ENCODE measurements around the gene TMEM255A.

The TMEM255A gene

GRCh38 chrX:120335289-120335688, 24.0 kb upstream of the TMEM255A start:
- Histone ChIP-seq H3K9ac (ENCODE audit: low read length) (no peak overlapping the region), H4K20me1 (ENCODE audit: low read depth, low read length) (no peaks in the 10 kb centered on the region), H3K4me2 (ENCODE audit: low read depth, low read length, poor library complexity, severe bottlenecking) (no peak overlapping the region), H3K9me2 (replicated peaks; ENCODE audit: insufficient read depth, low read length) (no peaks in the 10 kb centered on the region), H3K4me3 (ENCODE audit: insufficient read depth, low read length, poor library complexity, severe bottlenecking) (no peak overlapping the region), H2AFZ (ENCODE audit: low read depth, low read length, severe bottlenecking) (no peak overlapping the region), H3K79me2 (ENCODE audit: insufficient read depth, low read length) (no peaks in the 10 kb centered on the region), H3K27ac (ENCODE audit: low read depth, low read length) (no peak overlapping the region), H3K9me3 (ENCODE audit: insufficient read depth, low read length) (no peaks in the 10 kb centered on the region), H3K36me3 (ENCODE audit: low read length) (no peaks in the 10 kb centered on the region), H3K27me3 (ENCODE audit: low read length) (no peaks in the 10 kb centered on the region), H3F3A (ENCODE audit: insufficient read depth) (no peaks in the 10 kb centered on the region)
- TF ChIP-seq EZH2phosphoT487 (conservative IDR thresholded peaks at IDR 0.05; ENCODE audit: low read length), result no peak
- TF ChIP-seq CTCF (IDR thresholded peaks at IDR 0.05; ENCODE audit: insufficient read depth, low read length, poor library complexity, severe bottlenecking), result no peak

- H4K20me1 ChIP-seq (ENCODE audit: low read depth, low read length), result no peaks in the 10 kb centered on the region
- no peaks in the 10 kb centered on the region for H3K36me3 ChIP-seq (ENCODE audit: low read length)
- no peaks in the 10 kb centered on the region for H3K9me2 ChIP-seq (replicated peaks; ENCODE audit: insufficient read depth, low read length)
- H3K9me3 ChIP-seq (ENCODE audit: insufficient read depth, low read length), result no peaks in the 10 kb centered on the region
- H3K4me2 ChIP-seq (ENCODE audit: low read depth, low read length, poor library complexity, severe bottlenecking), result no peak overlapping the region
- no peaks in the 10 kb centered on the region for H3F3A ChIP-seq (ENCODE audit: insufficient read depth)
- TF ChIP-seq CTCF (IDR thresholded peaks at IDR 0.05; ENCODE audit: insufficient read depth, low read length, poor library complexity, severe bottlenecking) (no peak), EZH2phosphoT487 (conservative IDR thresholded peaks at IDR 0.05; ENCODE audit: low read length) (no peak)
- H3K9ac ChIP-seq (ENCODE audit: low read length), result no peak overlapping the region
- H3K27me3 ChIP-seq (ENCODE audit: low read length), result no peaks in the 10 kb centered on the region
- H3K4me3 ChIP-seq (ENCODE audit: insufficient read depth, low read length, poor library complexity, severe bottlenecking), result no peak overlapping the region
- no peaks in the 10 kb centered on the region for H3K79me2 ChIP-seq (ENCODE audit: insufficient read depth, low read length)
- no peak overlapping the region for H2AFZ ChIP-seq (ENCODE audit: low read depth, low read length, severe bottlenecking)
- H3K27ac ChIP-seq (ENCODE audit: low read depth, low read length), result no peak overlapping the region
Observed at GRCh38 chrX:120334603-120335002, 23.3 kb upstream of the TMEM255A start.

GRCh38 chrX:120334151-120334550, 22.9 kb upstream of the TMEM255A start:
- H3K9me2 ChIP-seq (replicated peaks; ENCODE audit: insufficient read depth, low read length), result no peaks in the 10 kb centered on the region
- H3K27ac ChIP-seq (ENCODE audit: low read depth, low read length), result no peak overlapping the region
- H3K4me3 ChIP-seq (ENCODE audit: insufficient read depth, low read length, poor library complexity, severe bottlenecking), result no peak overlapping the region
- no peak overlapping the region for H3K4me2 ChIP-seq (ENCODE audit: low read depth, low read length, poor library complexity, severe bottlenecking)
- H3K79me2 ChIP-seq (ENCODE audit: insufficient read depth, low read length), result no peaks in the 10 kb centered on the region
- no peak for TF ChIP-seq CTCF (IDR thresholded peaks at IDR 0.05; ENCODE audit: insufficient read depth, low read length, poor library complexity, severe bottlenecking)
- TF ChIP-seq EZH2phosphoT487 (conservative IDR thresholded peaks at IDR 0.05; ENCODE audit: low read length), result no peak
- no peaks in the 10 kb centered on the region for H3F3A ChIP-seq (ENCODE audit: insufficient read depth)
- no peak overlapping the region for H3K9ac ChIP-seq (ENCODE audit: low read length)
- H3K27me3 ChIP-seq (ENCODE audit: low read length), result no peaks in the 10 kb centered on the region
- H3K36me3 ChIP-seq (ENCODE audit: low read length), result no peaks in the 10 kb centered on the region
- H4K20me1 ChIP-seq (ENCODE audit: low read depth, low read length), result no peaks in the 10 kb centered on the region
- no peak overlapping the region for H2AFZ ChIP-seq (ENCODE audit: low read depth, low read length, severe bottlenecking)
- no peaks in the 10 kb centered on the region for H3K9me3 ChIP-seq (ENCODE audit: insufficient read depth, low read length)

All from SU-DHL-6 (cell line).